ENCODE measurements around the gene NPY4R.
"Not testable (repeated sequence)": the region's sequence is repeated elsewhere in the genome, so short reads cannot be mapped to it uniquely, and the experiment has no call there.

Gene NPY4R

DNA sequence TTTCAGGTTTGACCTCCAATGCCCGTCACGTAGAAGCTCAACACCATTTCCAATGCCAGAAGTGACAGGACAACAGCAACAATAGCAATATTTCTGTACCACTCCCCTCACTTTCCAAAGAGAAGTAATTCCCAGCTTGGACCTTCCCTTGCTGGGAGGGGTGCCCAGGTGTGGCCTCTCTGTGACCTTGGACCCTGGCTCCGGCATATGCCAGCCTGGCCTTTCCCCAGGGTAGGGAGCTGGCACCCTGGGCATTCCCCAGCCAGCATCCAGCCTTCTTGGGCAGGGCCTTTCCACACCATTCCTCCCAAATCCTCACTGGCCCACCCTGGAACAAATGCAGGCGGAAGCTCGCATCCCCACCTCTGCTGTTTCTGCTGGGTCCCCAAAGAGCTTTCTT lies 53.1 kb downstream of the NPY4R start:
- in situ Hi-C loops (cut with HindIII; ENCODE audit: low pct_unique_long_range_greater_than_20kb, low sequenced_read_pairs); DNase-seq (ENCODE audit: low read depth in 1 of 2, low spot score in 1 of 2): not testable (repeated sequence)

DNA sequence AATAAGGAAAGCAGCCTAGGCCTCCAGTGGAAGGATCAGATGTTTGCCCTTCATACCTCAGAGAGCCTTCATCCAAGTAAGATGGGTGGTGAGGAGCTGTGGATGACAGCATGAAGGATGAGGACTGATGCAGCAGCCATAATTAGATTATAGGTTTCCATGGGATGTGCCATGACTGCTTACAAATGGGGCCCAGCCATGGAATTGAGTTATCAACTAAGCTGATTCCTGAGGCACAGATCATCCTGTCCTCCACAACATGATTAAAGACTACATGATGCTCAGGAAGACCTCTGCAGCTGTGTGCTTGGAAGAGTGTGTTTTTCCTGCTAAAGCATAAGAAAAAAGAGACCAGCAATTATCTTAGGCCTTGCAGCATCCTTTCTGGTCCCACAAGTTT lies 54.6 kb downstream of the NPY4R start:
- DNase-seq (ENCODE audit: low read depth in 1 of 2, low spot score in 1 of 2); in situ Hi-C loops (cut with HindIII; ENCODE audit: low pct_unique_long_range_greater_than_20kb, low sequenced_read_pairs): not testable (repeated sequence)

Measured in T47D (cell line).